HG03354 (cell line): ENCODE measurements around the gene HOXC6.
A peak's percentile ranks its signal among the peaks of the same experiment; 100 is the strongest.

Experiments
- ATAC-seq: cut with Tn5 transposase; IDR thresholded peaks from one replicate; pipeline ENCODE4 v1.9.1; 2021; ENCODE audit warnings: mild to moderate bottlenecking; ENCODE audit not compliant: unreplicated experiment, poor library complexity, severe bottlenecking

The HOXC6 gene

DNA sequence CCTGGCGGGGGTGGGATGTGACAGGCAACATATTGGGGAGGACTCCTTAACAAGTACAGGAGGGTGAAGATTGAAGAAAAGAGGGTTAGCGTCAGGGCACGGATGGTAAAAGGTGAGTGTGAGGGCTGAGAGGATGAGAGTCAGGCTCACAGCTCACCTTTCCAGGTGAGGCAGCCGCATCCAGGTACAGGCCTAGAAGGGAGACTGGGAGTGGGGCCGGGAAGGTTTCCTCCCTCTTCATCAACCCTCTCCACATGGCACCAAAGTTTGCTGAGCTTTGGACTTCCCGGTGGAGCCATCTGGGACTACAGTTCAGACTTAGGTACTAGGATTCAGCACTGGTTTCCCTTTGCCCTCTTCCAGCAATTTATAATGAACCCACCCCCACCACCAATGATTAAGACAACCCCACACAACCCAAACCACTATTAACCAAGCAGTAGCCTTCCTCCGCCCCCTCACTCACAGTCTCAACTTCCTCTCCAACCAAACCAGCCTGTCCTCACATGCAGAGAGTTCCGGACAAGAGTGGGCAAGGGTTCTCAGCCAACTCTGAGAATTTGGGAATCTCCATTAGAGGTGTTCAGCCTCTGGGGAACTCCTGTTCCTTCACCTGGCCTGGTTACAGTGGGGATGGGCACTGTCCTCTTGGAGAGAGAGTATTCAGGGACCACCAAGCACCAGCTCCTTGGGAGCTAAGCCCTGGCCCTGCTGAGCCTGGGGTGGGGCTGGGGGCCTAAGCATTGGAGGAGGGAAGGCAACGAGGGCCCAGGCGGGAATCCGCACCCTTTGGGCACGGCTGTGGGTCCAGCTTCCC, 23.0 kb downstream of the HOXC6 start:
- ATAC-seq = no peak

DNA sequence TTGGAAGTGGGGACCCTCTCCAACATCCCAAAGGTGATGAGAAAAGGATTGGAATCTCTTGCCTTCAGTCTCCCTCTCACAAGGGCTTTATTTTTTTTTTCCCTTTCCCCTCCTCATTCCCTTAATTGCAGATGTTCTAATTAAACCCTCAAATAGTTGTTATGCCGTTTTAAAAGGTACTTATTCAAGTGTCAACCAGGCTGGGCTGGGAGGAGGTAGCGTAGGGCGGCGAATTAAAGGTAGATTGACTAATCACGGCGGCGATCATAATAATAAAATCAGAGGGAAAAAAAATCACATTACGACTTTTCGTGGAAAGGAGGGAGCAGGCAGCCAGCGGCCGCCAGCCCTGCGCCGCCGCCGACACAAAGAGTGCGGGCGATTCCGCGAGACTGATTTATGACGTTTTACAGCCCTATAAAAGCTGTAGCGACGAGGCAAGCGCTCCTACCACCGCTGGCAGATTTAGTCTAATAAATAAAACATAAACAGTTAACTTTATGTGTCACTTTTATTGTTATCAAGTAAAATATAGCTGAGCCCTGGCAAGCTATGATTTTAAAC, 23.7 kb downstream of the HOXC6 start:
- no peak for ATAC-seq

DNA sequence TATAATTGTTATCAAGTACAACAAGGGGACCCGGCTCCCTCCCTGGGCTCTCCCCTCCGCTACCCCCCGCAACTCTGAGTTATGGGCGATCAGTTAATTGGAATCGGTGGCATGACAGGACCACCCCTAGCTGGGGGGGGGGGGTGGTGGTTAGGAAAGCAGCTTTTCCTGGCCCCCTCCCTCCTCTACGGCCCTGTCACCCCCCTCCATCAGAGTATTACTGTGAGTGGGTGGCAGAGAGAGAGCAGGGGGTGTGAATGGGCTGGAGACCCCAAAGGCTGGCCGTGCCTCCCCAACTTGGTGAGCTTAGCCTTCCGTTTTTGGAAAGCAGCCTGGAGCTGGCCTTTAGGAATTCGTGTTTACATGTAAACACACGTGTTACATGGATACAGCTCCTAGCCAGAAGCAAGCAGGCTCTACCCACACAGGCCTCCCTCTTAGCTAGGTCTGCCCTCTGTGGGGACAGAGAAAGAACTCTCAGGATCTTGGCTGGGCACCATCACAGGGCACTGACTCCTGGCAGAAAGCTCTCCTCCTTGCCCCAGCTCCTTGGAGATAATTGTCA, 24.3 kb downstream of the HOXC6 start:
- no peak for ATAC-seq

DNA sequence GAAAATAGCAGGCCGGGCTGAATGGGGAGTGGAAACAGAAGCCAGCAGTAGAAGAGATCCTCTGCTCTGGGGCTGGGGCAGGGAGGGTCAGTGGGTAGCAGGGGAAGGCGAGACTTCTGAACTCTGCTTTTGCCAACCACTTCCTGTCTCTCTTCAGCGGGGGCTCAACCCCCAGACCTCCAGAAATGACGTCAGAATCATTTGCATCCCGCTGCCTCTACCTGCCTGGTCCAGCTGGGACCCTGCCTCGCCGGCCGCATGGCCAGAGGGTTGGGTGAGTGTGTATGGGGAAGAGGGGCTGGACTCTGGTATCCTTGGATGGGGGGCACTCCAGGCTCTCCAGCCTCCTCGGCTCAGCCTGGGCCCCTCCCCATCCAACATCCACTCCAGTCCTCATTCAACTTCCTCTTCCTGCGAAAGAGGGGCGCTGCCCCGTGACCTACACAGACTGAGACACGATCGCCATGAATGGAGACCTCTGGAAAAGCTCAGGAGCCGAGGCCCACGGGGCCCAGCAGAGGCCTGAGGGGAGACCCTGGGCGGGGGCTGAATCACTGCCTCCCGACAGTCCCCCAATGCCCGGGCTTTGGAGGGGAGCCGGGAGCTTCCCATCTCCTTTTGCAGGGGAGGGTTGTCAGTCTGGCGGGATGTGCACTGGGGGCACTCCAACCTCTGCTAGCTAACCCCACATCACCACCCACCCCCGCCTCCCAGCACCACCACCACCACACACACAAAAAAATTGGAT, 24.9 kb downstream of the HOXC6 start:
- ATAC-seq = peak; percentile 82

DNA sequence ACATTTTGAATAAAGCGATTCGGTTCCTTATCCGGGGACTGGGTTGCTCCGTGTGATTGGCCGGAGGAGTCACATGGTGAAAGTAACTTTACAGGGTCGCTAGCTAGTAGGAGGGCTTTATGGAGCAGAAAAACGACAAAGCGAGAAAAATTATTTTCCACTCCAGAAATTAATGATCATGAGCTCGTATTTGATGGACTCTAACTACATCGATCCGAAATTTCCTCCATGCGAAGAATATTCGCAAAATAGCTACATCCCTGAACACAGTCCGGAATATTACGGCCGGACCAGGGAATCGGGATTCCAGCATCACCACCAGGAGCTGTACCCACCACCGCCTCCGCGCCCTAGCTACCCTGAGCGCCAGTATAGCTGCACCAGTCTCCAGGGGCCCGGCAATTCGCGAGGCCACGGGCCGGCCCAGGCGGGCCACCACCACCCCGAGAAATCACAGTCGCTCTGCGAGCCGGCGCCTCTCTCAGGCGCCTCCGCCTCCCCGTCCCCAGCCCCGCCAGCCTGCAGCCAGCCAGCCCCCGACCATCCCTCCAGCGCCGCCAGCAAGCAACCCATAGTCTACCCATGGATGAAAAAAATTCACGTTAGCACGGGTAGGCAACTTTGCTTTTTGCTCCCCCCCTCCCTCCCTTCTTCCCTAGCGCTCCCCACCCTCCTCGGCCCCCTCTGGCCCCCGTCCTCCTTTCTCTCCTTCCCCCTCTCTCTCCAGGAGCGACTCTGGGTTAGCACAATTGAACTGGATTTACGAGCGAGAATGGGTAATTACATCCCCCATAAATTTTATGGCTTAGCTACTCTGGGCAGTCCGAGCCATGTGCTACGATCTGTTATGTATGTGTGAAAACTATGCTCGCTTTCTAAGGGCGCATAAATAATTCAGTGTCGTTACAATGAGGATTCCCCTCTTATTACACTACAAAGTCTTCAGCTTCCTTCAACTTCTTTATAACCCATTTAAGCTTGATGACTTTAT, 25.8 kb downstream of the HOXC6 start, which contains the start of gene HOXC4:
HOXC4 (plus strand) TSS at position 85 of the 991 bp plus-strand sequence; CDS start at position 173, 88 bp downstream.
- ATAC-seq = peak; percentile 46

DNA sequence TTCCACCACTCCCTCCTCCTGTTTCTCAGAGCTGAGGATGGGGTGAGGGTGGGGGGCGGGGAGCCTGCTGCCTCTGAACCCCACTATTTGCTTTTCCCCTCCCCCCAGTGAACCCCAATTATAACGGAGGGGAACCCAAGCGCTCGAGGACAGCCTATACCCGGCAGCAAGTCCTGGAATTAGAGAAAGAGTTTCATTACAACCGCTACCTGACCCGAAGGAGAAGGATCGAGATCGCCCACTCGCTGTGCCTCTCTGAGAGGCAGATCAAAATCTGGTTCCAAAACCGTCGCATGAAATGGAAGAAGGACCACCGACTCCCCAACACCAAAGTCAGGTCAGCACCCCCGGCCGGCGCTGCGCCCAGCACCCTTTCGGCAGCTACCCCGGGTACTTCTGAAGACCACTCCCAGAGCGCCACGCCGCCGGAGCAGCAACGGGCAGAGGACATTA, 26.5 kb downstream of the HOXC6 start:
- no peak for ATAC-seq

DNA sequence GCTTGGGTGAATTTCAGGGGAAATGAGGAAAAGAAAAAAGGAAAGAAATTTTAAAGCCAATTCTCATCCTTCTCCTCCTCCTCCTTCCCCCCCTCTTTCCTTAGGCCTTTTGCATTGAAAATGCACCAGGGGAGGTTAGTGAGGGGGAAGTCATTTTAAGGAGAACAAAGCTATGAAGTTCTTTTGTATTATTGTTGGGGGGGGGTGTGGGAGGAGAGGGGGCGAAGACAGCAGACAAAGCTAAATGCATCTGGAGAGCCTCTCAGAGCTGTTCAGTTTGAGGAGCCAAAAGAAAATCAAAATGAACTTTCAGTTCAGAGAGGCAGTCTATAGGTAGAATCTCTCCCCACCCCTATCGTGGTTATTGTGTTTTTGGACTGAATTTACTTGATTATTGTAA, 27.3 kb downstream of the HOXC6 start:
- ATAC-seq = no peak

DNA sequence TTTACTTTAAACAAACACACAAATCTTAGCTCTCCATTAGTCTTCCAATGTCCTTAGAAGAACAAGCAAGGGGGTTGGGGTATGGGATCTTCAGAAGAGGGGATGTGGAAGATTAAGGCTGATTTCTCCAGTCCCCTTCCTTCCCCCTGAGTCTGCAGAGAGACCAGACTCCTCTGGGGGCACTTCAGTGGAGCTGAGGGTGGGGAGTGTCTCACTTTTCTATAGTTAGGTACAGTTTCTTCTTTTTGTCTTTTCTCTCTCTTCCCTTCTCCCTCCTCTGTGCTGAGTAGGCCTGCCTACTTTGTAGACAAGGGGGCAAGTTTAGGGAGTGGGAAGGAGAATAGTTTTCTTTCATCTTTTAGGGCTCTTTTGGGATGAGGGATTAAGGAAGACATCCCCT, 27.9 kb downstream of the HOXC6 start:
- no peak for ATAC-seq

DNA sequence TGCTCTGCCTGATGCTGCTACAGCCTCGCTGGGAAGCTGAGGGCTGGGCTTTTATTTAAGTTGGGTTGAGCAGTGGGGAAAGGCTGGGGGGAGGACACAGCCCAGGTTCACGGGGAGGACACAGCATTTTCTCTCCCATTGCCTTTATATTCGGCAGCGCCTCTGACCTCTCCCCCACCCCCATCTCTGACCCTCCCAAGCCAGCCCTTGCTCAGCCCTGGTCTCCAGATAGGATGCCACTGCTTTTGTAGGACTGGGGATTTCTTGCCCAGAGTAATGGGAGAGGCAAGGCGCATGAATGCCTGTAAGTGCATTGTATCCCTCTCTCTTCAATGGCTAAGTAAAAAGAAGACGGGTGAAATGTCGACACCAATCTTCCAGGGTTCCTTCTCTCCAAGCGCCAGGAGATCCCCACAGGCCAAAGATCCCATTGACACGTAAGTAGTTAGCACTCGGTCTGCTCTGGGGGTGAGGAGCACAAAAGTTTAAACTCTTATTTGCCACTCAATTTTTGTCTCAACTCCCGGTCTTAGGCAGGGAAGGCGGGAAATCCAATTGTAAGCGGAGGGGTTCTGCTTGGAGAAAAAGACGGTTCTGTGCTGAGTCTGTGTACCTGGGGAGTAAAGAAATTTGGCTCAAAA, 30.0 kb downstream of the HOXC6 start:
- no peak for ATAC-seq

DNA sequence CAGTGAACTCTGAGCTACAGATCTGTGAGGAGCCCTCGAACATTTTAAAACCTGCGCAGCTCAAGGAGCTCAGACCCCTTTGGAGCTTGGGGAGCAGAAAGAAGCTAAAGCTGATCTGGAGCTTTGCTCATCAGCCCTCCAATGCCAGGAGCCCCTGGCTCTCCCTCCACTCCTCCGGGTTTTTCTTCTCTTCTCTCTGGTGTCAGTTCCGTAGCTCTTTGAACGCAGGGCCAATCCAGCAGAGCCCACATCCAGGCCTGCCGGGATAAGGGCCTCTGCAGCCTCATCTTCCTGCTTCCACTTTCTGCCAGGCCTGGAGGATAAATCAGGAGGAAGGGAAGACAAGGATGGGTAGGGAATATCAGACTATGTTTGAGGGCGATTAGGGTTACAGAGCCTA, 31.4 kb downstream of the HOXC6 start:
- no peak for ATAC-seq

DNA sequence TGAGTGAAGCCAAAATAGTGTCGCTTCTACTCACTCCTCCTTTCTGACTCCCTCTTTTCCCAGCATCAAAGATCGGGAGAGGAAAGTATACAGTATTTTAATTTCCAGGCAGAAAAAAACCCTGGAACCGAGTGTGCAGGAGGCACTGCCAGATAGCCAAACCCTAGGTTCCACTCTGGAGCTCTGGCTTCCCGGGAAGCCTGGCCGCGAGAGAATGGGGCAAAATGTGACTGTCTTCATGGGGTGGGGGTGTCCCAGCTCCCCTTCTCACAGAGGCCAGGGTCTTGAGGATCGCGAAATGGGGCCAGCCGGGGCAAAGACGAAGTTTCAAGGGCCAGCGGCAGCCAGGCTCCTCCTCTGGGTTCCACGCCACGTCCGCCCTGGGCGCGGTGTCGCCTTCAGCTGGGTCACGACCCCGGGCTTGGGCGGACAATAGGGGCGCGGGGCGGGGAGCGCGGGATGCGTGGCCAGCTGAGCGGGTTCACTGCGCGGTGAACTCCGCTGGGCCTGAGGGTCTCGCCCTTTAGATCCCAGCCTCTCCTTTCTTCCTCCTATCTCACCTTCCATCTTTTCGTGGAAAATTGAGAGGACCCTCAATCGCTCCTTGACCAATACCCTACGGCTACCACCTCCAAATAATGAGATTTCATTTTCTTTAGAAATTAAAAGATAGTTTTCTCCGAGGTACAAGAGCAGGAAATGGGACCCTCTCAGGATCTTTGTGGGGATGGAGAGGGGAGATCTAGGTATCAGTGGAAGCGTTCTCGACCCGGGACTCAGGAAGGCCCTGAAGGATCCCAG, 32.1 kb downstream of the HOXC6 start:
- no peak for ATAC-seq

DNA sequence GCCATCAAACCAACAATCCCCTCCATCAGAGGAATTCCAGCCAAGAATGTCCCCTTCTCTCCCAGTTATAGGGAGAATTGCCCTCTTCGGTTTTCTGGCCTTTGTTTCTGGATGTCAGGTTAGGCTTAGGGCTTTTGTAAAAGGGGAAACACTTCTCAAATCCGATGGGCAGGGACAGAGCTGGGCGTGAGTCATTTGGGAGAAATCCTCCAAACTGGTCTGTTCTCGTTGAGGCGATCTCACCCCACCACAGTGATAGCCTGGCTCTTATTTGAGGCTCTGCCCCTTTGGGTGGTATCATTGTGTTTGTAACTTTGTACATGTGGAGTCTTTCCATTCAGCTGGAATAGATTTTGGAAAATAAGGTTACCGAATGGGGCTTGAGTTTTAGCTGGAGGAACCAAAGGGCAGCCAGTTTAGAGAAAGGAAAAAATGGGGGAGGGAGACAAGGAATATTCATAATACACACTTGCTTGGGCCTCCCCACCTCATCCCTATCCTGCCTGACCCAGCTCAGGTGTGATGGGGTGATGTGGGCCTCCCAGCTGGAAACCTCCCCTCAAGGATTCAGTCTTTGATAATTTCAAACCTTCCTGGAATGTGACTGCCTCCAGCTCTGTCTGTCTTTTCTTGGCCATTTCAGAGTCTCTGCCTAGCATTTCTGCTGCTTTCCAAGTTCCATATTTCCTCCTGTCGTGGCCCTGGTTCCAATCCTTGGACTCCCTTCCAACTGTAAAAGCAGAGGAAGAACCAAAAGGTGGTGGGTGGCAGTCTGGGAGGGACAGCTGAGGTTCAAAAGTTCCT, 32.9 kb downstream of the HOXC6 start:
- no peak for ATAC-seq

DNA sequence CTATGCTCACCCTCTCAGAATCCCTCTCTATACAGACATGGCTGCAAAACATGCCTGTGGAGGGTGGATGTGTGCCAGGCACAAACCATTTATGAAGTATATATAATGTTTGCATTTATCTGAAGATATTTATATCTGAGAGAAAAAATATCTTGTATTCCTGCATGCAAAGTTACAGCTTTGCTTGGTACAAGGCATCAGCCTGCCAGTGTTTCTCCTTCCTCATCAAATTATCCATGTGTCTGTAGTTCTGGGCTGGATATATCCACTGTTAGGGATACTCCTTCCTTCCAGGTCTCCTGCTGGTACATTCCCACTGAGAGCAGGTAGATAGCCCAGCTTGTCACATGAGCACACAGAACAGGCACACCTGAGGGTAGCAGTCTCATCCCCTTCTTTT, 37.4 kb downstream of the HOXC6 start:
- ATAC-seq = no peak

DNA sequence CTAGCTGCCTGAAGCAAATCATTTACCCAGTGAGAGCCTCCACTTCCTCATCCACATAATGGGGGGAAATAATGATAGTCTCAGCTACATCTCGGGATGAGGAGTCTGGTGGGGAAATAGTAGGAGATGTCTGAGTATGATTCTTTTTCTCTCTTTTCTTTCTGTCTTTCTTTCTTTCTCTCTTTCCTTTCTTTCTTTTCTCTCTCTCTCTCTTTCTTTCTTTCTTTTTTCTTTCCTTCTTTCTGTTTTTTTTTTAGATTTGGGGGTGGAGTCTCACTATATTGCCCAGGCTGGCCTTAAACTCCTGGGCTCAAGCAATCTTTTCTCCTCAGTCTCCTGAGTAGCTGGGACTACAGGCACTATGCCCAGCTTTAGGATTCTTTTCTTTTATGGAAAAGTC, 38.2 kb downstream of the HOXC6 start:
- ATAC-seq = no peak

DNA sequence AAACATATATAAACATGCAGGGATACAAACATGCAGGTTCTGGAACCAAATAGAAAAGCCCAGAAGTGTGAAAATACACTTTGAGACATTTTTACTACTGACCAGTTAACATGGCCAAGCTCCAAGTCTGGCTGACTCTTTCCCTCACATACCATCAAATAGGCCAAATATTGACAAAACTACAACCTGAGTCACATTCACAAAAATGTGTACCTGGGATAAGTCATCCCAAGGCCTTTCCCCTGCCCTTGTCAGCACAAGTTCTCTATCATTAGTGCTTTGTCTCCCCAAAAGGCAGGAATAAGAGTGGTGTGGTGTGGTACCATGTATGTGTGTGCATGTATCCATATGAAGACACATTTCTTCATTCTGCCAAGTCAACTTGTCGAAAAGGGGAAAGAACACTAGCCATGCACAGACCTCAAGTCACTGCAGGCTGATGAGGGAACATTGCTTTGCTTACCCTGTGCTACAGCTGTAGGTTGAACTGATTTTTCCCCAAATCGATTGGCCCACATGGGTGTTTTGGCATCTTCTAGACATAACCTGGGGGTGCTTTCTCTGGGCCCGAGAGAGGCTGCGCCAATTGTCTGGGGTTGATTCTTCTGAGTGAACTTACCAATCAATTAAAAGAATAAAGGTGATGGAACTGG, 40.3 kb downstream of the HOXC6 start:
- ATAC-seq = no peak

DNA sequence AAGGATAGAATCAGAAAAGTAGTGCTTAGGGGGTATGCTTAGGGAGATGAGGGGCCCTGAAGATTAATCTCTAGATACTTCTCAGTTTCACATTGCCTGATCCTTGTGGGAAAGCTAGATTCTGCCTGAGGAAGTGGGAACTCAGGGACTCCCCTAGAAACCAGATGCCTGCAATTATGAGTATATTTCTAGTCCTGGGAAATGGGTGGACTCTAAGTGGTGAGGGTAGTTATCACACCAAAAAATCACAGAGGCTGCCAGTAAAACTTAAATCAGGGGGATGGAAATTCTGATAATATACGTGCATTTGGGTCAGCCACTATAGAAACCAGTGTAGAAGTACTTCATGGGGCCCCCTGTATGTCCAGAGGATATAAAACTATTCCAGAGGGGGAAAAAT, 43.7 kb downstream of the HOXC6 start:
- ATAC-seq = no peak

DNA sequence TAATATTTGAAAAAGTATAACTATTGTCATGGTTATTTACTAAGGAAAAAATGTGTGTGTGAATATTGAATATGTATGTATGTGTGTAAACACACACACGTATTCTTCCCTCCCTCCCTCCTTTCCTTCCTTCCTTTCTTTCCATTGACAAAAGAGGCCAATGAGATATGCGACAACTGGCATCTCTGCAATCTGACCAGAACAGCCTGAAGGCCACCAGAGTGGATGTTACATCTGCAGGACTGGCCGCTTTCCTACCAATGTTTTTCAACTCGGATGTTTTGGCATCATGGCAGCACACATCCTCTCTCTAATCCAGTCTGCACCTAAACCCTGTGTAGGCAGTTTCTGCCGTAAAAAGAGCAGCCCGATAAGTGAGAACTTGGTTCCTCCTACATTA, 46.1 kb downstream of the HOXC6 start:
- no peak for ATAC-seq
